GM18907 (cell line): ENCODE results near the gene RASSF4.

Experiments
- ATAC-seq: cut with Tn5 transposase; IDR thresholded peaks from one replicate; pipeline ENCODE4 v1.9.1; 2021; ENCODE audit warnings: mild to moderate bottlenecking, moderate library complexity; ENCODE audit not compliant: unreplicated experiment

RASSF4 gene

DNA sequence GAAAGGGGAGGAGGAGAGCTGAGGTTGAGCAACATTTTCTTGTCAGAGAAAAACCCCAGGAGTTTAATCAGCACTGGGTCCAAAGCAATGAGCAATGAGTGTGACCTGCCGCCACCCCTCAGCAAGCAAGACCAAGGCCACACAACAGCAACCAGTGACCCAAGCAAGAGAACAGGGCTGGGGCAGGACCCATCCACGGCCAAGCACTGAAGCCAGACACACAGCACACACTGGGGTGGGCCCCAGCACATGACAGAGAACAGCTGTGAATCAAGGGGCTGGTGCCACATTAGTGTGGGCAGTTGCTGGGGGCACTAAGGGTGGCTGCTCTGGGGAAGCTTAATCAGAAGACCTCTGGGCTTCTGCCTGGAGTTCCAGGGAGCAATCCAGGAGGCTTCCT is 32.2 kb upstream of the RASSF4 start:
- ATAC-seq: no peak

- ATAC-seq: no peak
Measured at GRCh38 chr10:44928462-44928861, 31.1 kb upstream of the RASSF4 start.

DNA sequence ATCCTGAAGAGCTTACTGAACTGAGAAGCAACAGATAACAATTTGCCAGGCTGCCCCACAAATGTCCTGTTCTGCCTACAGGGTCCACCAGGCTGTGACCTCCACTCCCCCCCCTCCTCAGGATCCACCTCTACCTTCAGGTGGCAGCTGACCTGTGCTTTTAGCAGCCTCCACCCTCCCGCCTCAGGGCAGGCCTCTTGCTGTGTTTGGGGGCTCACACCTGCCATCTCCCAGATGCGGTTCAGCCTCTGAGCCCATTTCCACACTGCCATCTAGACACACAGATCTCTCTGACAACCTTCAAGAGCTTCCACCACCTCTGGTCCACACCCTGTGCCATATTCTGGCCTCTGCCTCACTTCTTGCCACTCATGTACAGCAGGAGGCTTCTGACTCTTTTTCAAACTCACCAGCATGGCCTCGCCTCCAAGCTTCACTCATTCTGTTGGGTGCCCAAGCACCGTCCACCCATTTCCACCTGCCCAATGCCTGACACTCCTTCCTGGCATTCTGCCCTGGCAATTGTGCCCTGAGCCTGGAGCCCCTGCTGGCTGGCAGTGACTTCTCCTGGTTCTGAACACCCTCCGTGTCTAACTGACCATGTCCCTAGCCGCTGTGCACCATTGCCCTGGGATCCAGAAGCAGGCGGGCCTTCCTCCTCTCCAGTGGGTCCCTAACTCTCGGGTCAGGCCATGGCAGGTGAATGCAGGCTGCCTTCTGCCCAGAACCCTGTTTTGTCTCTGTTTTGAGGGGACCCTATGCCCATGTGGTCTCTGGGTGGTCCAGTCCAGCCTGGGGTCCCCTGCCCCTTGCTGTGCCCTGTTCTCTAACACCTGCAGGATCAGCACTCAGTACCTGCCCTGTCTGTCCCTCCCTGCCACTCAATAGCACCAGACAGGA is 30.0 kb upstream of the RASSF4 start:
- ATAC-seq: no peak

GRCh38 chr10:44930904-44931620 is 28.5 kb upstream of the RASSF4 start:
- ATAC-seq: no peak

DNA sequence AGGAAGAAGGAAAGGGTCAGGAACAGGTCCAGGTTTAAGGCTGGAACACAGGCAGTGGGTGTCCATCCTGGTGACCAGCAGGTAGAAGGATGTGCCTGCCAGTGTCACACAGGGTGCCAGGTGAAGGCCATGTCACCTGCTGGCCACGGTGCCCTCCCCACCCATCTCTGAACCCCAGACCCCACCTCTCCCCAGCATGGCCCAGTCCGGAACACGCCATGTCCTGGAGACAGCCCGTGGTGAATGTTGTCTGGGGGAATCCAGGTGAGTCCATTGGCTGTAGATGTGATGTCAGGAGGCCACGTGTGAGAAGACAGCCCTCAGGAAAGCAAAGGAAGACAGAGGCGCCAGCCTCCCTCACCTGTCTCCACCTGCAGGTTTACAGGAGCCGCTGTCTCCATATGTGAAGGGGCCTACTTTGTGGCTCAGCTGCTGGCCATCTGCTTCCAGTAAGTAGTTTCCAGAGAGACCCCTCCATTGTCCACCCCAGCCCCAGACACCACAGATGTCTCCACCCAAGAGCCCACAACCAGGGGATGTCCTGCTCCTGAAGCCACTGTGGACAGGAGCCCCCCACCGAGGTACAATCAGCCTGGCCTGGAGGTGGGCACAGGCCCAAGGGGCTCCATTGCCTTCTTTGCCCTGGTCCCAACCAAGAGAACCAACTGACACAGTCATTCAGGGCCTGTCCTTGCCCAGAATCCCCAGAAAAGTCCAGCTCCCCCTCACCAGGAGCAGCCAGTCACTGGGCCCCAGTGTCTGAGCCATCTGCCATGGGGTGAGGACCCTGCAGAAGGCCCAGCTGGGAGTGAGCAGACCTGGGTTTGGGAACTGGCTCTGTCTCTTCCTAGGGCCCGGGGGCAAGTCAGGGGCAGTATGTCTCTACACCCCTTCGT is 27.7 kb upstream of the RASSF4 start:
- no peak for ATAC-seq

DNA sequence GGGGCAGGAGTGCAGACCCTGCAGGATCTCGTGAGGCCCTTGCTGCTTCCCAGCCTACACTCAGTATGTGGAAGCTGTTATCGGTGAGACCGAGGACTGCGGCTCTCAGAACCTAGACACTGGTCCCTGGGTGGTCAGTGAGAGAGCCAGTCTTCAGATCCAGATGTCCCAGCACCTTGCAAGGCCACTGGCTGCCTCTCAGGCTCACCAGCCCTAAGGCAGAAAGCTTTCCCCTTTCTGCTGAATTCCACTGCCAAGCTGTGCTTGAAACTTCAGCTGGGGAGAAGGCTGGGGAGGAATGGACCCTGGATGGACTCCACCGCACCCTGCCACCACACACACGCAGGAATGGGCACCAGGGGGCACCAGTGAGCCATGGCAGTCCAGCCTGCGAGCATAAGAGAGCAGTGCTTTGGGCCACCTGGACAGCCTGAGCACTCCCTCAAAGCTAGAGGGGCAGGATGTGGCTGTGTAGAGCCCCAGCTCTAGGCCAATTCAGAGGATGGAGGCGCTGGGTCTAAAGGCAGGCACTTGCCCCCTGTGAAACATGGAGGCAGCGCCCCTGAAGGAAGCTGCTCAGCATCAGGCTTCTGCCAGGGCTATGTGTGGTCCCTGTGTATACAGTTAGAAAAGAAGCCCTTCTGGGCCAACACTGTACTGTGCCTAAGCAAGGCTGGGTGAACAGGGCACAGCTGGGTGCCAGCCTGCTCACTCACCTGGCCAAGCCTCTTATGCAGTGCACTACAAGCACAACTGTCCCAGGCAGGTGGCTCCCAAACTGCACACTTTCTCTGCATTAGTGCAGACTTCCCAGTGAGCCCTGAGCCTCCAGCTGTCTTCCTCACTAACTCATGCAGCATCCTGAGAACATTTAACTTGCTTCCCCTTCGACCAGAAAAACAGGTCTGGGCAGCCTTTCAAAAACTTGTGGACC is 26.8 kb upstream of the RASSF4 start:
- peak; percentile 97 for ATAC-seq

DNA sequence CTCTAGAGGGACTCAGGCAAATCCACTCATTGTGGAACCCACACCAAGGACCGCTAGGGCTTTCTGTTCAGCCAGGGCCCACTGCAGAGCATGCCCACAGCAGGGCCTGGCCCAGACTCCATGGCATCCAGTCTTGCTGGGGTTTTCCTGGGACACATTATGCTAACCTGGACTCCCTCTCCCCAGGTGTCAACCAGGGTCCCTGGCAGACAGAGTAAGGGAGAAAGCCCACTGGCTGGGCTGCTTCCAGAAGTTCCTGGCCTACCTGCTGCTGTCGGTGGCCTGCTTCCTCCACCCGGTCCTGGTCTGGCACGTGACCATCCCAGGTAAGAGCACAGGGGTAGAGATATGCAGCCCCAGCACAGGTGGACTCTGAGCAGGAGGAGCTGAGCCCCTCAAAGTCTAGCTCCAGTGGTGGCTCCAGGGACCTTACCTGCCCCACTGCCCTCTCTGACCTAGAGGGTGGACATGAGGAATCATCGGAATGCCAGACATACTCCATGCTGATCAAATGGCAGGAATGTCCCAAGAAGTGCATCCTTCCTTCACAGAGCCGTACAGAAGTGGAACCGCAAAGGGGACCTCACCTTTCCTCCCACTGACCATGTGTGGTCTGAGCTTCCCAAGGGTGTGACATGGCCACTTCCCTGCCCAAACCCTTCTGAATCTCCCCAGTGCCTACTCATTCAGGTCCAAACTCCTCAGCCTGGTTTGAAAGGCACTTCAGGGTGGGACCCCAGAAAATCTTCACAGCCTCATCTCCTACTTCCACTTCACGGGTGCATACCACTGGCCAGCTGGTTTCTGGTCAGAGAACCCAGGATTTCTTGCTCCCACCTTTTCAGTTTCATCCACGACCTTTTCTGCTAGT is 25.9 kb upstream of the RASSF4 start:
- ATAC-seq: no peak

- no peak for ATAC-seq
Measured at GRCh38 chr10:44934416-44935200, 25.0 kb upstream of the RASSF4 start.

DNA sequence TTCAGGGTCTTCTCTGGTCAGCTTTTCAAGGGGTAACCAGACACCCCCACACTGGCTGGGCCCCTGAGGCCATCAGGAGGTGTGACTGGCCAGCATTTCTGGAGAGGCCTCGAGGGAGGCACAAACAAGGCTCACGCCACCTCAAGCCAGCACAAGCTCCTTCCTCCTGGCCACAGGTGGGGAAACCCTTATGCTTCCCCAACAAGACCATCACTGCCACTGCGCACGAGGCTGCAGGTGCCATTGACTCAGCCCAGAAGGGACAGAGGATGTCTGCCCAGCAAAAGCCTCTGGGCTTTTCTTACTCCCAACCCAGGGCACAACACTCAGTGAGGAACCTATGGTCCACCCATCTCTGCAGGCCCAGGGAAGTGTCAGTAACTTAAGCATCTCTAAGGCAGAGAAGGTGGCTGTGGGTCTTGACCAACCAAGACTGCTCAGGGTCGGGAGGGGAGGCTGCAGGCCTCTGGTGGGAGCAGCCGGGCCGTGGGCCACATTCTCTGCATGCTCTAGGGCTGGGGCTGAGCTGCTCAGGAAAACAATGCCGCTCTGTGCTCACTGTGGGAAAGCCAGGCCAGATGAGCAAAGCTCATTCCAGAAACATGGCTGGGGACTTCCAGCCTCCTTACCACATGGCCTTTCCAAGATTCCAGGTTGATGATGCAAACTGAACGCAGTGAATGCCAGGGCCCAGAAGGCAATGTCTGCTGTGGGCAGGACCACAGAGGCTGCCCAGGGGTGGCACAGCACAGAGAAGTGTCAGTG is 24.2 kb upstream of the RASSF4 start:
- ATAC-seq: no peak

- no peak for ATAC-seq
Measured at GRCh38 chr10:44935966-44936295, 23.7 kb upstream of the RASSF4 start.

GRCh38 chr10:44936314-44936975 is 23.2 kb upstream of the RASSF4 start:
- ATAC-seq: no peak

- no peak for ATAC-seq
Measured at GRCh38 chr10:44937196-44938005, 22.2 kb upstream of the RASSF4 start.

- no peak for ATAC-seq
Measured at GRCh38 chr10:44938956-44939355, 20.6 kb upstream of the RASSF4 start.

GRCh38 chr10:44939691-44940401 is 19.8 kb upstream of the RASSF4 start:
- no peak for ATAC-seq

- no peak for ATAC-seq
Measured at GRCh38 chr10:44944354-44944753, 15.2 kb upstream of the RASSF4 start.

- no peak for ATAC-seq
Measured at GRCh38 chr10:44946205-44946604, 13.4 kb upstream of the RASSF4 start.
